Breast epithelium (tissue), 4 donors: Measurements from ENCODE around the gene TOLLIP. TPM values are rescaled to one million over a fixed set of nuclear protein-coding genes. Genes with fewer than 3 reads are reported as not detected.
"Not testable (repeated sequence)": the region's sequence is repeated elsewhere in the genome, so short reads cannot be mapped to it uniquely, and the experiment has no call there.

ENCODE experiments used
- DNase-seq, 2 donors: peaks; one replicate each; pipeline ENCODE4 v3.0.0-alpha.2; 2019; ENCODE audit warnings: low spot score in 2 of 2
- H3K27ac ChIP-seq, 2 donors: fragments of 200-600 bp; sonication (generic) in 1 of 2; one replicate each; pipeline ENCODE4 v1.5.1; 2016 to 2019; ENCODE audit warnings: mild to moderate bottlenecking in 1 of 2
- H3K27me3 ChIP-seq, 2 donors: fragments of 200-600 bp; sonication (generic) in 1 of 2; one replicate each; pipeline versions ENCODE4 v1.5.1 to v1.6.0; 2017 to 2019; ENCODE audit warnings: control low read depth in 1 of 2, mild to moderate bottlenecking in 1 of 2
- H3K36me3 ChIP-seq: fragments of 200-600 bp; one replicate; pipeline ENCODE4 v1.5.1; 2019
- H3K4me1 ChIP-seq, 2 donors: fragments of 200-600 bp; sonication (generic); one replicate each; pipeline ENCODE4 v1.5.1; 2016 to 2019; ENCODE audit warnings: control low read depth in 1 of 2
- H3K4me3 ChIP-seq, 3 donors: fragments of 200-600 bp; sonication (generic); 1 replicate in 2 of 3; 2 replicates in 1 of 3; pipeline ENCODE4 v1.5.1; 2016 to 2019; ENCODE audit warnings: mild to moderate bottlenecking in 3 of 3, moderate library complexity in 2 of 3
- H3K9me3 ChIP-seq, 2 donors: fragments of 200-600 bp; sonication (generic) in 1 of 2; one replicate each; pipeline ENCODE4 v1.5.1; 2016 to 2019; ENCODE audit warnings: control low read depth in 1 of 2
- CTCF ChIP-seq, 3 donors: fragments of 450-650 bp; IDR thresholded peaks; one replicate each; pipeline ENCODE4 v1.5.1; 2016 to 2017; ENCODE audit warnings: antibody characterized with exemption in 3 of 3, mild to moderate bottlenecking in 3 of 3, moderate library complexity in 3 of 3
- POLR2A ChIP-seq: fragments of 450-650 bp; IDR thresholded peaks from one replicate; pipeline ENCODE4 v1.6.1; 2016; ENCODE audit warnings: antibody characterized with exemption, mild to moderate bottlenecking, moderate library complexity
- POLR2AphosphoS5 ChIP-seq, 3 donors: sonication (generic); formaldehyde crosslinking; IDR thresholded peaks; one replicate each; pipeline ENCODE4 v1.6.1; 2017; ENCODE audit warnings: antibody characterized with exemption in 3 of 3
- intact Hi-C: fragments of 100-400 bp; cut with DNase I; formaldehyde crosslinking; loops from one replicate; pipeline ENCODE4 v1.15.1; 2023; ENCODE audit warnings: low total_unique reads
- total RNA-seq, 3 donors: library from RNA; depleted of rRNA; stranded (reverse); fragments of >200 nt; gene quantifications; one replicate each; pipeline ENCODE4 v1.1.0, GENCODE V29; 2016

TOLLIP gene
- total RNA-seq, 3 donors from 2014 or later = 32.8 to 47.2 (median 41.0) TPM

- intact Hi-C loops = no loop called here
- DNase-seq = no peak
- Histone ChIP-seq H3K27me3 (no peaks in the 10 kb centered on the region), H3K4me3 (no peak overlapping the region), H3K27ac (no peak overlapping the region), H3K9me3 (no peaks in the 10 kb centered on the region), H3K36me3 (no peaks in the 10 kb centered on the region), H3K4me1 (peaks cover 0 to 5% of the 10 kb centered on the region in 2 donors)
- TF ChIP-seq POLR2A (no peak), POLR2AphosphoS5 (IDR thresholded peaks at IDR 0.05) (no peak), CTCF (IDR thresholded peaks at IDR 0.05) (no peak)
These were observed 41.9 kb downstream of the TOLLIP start for GRCh38 chr11:1267441-1268100.

GRCh38 chr11:1266976-1267375 is 42.5 kb downstream of the TOLLIP start:
- H3K27ac ChIP-seq, H3K4me3 ChIP-seq, H3K27me3 ChIP-seq, DNase-seq, intact Hi-C loops, H3K36me3 ChIP-seq, H3K9me3 ChIP-seq, H3K4me1 ChIP-seq: not testable (repeated sequence)

GRCh38 chr11:1265480-1265879 is 44.0 kb downstream of the TOLLIP start:
- H3K9me3 ChIP-seq, H3K36me3 ChIP-seq, DNase-seq, H3K27ac ChIP-seq, H3K27me3 ChIP-seq, intact Hi-C loops, H3K4me3 ChIP-seq: not testable (repeated sequence)
- H3K4me1 ChIP-seq = peaks cover 0 to 12% of the 10 kb centered on the region in 2 donors

- H3K36me3 ChIP-seq, H3K9me3 ChIP-seq, H3K27ac ChIP-seq, intact Hi-C loops, H3K27me3 ChIP-seq, DNase-seq, H3K4me3 ChIP-seq: not testable (repeated sequence)
- peak in 1 of 3 donors; percentile 35 for TF ChIP-seq CTCF (IDR thresholded peaks at IDR 0.05)
- peaks cover 0 to 12% of the 10 kb centered on the region in 2 donors for H3K4me1 ChIP-seq
These were observed 45.0 kb downstream of the TOLLIP start for GRCh38 chr11:1264444-1264843.

GRCh38 chr11:1263010-1263409 is 46.4 kb downstream of the TOLLIP start:
- TF ChIP-seq POLR2AphosphoS5 (IDR thresholded peaks at IDR 0.05) = no peak
- no peak for TF ChIP-seq CTCF (IDR thresholded peaks at IDR 0.05)
- TF ChIP-seq POLR2A = no peak
- DNase-seq = no peak
- Histone ChIP-seq H3K4me1 (peaks cover 0 to 12% of the 10 kb centered on the region in 2 donors), H3K27ac (peak overlapping the region; percentile 85 to 90), H3K36me3 (no peaks in the 10 kb centered on the region), H3K27me3 (no peaks in the 10 kb centered on the region), H3K9me3 (no peaks in the 10 kb centered on the region), H3K4me3 (peak overlapping the region; percentile 40 to 78 (median 57))
- intact Hi-C loops = no loop called here

- Histone ChIP-seq H3K4me3 (peak overlapping the region; percentile 40 to 78 (median 57)), H3K9me3 (no peaks in the 10 kb centered on the region), H3K27ac (peak overlapping the region; percentile 85 to 90), H3K4me1 (peaks cover 0 to 12% of the 10 kb centered on the region in 2 donors), H3K27me3 (no peaks in the 10 kb centered on the region), H3K36me3 (no peaks in the 10 kb centered on the region)
- peak; percentile 89 to 95 for DNase-seq
- intact Hi-C loops = no loop called here
- no peak for TF ChIP-seq CTCF (IDR thresholded peaks at IDR 0.05)
- TF ChIP-seq POLR2AphosphoS5 (IDR thresholded peaks at IDR 0.05) = peak; percentile 27 to 61 (median 45)
- TF ChIP-seq POLR2A = peak; percentile 38
These were observed 47.0 kb downstream of the TOLLIP start for GRCh38 chr11:1262172-1263006.
